Measurements from ENCODE around the gene PEX13.

The PEX13 gene

DNA sequence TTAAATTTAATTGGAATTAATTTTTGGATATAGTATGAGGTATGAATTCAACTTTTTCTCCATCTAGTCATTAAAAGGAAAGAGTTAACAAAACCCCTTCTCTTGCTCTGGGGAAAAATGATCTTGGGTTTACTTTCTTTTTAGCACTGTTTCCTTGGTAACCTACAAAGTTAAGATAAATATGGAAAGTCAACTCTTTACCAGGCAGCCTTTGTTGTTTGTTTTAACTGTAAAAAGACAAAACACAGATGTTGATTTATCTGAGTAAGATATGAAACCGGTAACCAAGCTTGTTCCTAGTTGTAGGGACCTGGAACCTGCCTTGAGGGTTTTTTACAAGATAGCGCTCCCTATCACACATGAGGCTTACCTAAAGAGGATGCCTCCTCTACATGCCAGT lies 38.0 kb downstream of the PEX13 start:
- no peak overlapping the region for H3K4me3 ChIP-seq (ENCODE audit: low read depth, low read length)
- no peak for DNase-seq (ENCODE audit: low read depth)

DNA sequence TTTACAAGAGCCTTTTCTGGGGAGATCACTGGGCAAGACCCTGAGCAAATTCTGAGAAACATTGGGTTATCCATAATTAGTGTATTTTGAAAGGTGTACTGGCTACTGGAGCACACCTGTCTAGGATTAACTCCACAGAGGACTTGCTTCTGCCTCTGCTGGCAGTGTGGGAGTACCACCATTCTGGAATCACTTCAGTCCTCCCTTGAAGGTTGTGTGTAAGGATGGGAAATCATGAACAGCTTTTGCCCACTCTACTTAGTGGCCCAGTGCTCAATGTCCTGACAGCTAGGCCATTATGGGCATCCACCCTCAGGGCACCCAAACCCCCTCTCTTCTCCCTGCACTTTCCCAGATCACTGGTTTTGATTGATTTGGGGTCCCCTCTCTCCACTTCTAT lies 40.0 kb downstream of the PEX13 start:
- no peak overlapping the region for H3K4me3 ChIP-seq (ENCODE audit: low read depth, low read length)
- no peak for DNase-seq (ENCODE audit: low read depth)

DNA sequence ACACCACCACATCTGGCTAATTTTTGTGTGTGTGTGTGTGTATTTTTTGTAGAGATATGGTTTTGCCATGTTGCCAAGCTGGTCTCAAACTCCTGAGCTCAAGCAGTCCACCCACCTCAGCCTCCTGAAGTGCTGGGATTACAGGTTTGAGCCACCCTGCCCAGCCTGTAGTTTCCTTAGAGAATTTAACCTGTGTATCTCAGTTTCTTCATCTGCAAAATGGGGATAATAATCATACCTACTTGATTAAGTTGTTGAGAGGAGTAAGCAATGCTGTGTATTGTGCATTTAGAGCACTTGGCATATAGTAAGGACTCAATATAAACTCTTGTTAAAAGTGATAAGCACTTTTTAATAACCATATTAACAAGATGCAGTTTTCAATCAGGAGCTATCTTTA lies 41.9 kb downstream of the PEX13 start:
- DNase-seq (ENCODE audit: low read depth): no peak
- no peak overlapping the region for H3K4me3 ChIP-seq (ENCODE audit: low read depth, low read length)

DNA sequence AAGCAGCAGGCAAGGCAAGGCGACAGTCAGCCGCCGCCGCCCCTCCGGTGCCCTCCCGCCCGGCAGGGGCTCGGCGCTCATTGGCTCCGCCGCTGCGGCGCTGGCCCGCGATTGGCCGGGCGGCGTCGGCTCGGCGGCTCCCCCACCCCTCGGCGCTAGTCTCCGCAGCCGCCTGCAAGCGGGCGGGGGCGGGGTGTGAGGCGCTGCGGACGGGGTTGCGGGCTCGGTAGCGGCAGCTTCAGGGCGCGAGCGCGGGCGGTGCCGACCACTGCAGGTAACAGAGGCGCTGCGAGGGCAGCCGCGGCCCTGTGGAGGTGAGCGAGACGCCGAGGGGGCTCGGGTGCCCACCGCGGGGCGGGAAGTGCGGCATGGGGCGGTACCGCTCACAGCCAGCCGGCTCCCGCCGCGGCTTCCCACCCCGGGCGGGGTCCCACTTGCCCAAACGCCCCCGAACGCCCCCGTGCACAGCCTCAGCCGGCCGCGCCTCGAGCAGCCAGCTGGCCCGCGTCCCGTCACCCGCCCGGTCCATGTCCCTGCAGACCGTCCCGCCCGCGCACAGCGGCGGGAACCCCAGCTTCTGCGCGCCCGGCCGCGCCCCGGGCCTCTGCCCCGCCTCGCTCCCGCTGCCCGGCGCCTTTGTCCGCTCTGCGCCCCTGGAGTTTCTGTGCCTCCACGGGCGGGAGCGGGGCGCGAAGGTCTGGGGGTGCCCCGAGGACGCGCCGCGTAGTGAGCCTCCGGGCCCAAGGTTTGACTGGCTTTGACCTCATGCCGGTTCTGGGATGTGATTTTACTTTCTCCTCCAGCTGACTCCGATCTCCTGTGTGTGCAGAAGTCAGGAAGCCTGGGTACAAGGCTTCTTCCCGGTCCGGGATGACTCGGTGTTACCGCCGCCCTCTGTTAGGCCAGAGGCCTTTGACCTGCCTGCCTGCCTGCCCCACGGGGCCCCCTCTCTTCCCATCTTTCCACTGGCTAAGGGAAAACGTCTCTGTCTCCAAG lies 48.5 kb downstream of the PEX13 start, which contains the start of gene SANBR:
Gene SANBR (plus strand): TSS at position 158 of the 996 bp plus-strand sequence. CDS start 4,480 bp downstream, outside the sequence.
- peak within 1 kb of the TSS; percentile 75 for H3K4me3 ChIP-seq (ENCODE audit: low read depth, low read length)
- peak; percentile 35 for DNase-seq (ENCODE audit: low read depth)

DNA sequence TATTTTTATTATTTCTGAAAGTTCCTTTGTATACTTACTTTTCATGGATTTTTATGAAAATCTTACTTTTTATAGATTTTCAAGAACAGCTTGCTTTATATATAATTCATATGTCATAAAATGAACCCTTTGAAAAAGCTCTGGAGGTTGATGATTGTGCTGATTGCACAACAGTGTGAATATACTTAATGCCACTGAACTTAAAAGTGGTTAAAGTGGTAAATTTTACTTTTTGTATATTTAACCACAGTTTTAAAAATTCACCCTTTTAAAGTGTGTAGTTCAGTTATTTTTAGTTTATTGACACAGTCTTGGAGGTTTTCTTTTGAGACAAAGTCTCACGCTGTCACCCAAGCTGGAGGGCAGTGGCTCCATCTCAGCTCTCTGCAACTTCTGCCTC lies 56.6 kb downstream of the PEX13 start:
- DNase-seq (ENCODE audit: low read depth): no peak
- H3K4me3 ChIP-seq (ENCODE audit: low read depth, low read length): no peak overlapping the region

- DNase-seq (ENCODE audit: low read depth): no peak
- H3K4me3 ChIP-seq (ENCODE audit: low read depth, low read length): no peak overlapping the region
Observed at GRCh38 chr2:61085883-61086282, 68.4 kb downstream of the PEX13 start.

DNA sequence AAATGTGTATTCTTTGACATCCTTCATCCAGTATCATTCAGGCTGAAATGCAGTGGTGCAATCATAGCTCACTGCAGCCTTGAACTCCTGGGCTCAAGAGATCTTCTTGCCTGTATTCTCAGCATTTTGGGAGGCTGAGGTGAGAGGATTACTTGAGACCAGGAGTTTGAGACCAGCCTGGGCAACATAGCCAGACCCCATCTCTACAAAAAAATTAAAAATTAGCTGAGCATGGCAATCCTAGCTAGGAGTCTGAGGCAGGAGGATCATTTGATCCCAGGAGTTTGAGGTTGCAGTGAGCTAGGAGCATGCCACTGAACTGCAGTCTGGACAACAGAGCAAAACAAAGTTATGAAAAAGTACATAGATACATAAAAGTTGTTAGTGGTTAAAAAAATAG lies 72.3 kb downstream of the PEX13 start:
- DNase-seq (ENCODE audit: low read depth): no peak

GRCh38 chr2:61090386-61090921 lies 72.9 kb downstream of the PEX13 start:
- H3K4me3 ChIP-seq (ENCODE audit: low read depth, low read length): no peak overlapping the region
- no peak for DNase-seq (ENCODE audit: low read depth)

More for the DNA sequence above, 72.3 kb downstream of the PEX13 start:
- no peak overlapping the region for H3K4me3 ChIP-seq (ENCODE audit: low read depth, low read length)

DNA sequence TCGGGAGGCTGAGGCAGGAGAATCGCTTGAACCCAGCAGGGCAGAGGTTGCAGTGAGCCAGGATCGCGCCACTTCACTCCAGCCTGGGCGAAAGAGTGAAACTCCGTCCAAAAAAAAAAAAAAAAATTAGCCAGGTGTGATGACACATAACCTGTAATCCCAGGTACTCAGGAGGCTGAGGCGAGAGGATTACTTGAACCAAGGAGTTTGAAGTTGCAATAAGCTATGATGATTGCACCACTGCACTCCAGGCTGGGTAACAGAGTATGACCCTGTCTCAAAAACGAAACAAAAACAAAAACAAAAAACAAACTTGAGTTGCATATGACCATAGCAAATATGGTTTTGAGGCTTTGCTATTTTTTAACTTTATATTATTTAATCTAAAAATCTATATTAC lies 74.0 kb downstream of the PEX13 start:
- no peak for DNase-seq (ENCODE audit: low read depth)
- no peak overlapping the region for H3K4me3 ChIP-seq (ENCODE audit: low read depth, low read length)

DNA sequence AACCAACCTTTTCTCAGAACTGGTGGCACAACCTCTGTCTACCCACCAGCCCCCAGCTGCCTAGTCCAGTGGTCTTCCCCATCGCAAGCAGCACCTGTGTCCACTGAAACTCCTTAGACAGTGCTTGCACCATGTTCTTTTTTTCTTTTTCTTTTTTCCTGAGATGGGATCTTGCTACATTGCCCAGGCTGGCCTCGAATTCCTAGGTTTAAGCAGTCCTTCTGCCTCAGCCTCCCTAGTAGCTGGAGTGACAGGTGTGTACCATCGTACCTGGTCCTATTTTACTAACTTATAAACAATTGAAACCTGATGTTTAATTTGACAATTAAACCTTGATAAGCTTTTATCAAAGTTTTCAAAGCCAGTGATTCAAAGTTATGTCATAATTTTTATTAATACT lies 78.9 kb downstream of the PEX13 start:
- DNase-seq (ENCODE audit: low read depth): no peak
- no peak overlapping the region for H3K4me3 ChIP-seq (ENCODE audit: low read depth, low read length)

DNA sequence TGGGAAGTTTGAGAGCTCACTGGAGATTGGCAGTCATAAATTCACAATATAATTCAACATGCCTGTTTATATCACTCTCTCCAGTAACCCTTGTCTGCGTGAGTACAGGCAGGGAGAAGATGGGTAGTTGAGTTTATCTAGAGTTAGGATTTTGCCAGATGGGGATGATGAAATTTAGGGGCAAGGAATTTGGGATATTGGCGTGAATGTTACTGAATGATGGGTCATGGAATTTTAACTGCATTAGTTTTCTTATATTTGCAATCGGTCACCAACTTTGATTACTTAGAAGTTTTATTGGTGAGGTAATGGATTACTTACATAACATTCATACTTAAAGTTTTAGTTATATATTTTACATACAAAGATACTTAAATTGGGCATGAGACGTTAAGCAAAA lies 83.3 kb downstream of the PEX13 start:
- no peak overlapping the region for H3K4me3 ChIP-seq (ENCODE audit: low read depth, low read length)
- no peak for DNase-seq (ENCODE audit: low read depth)
